ENCODE measurements around the gene AGXT. TPM values are rescaled to one million over a fixed set of nuclear protein-coding genes. Genes with fewer than 3 reads are reported as not detected.

Gene AGXT
- total RNA-seq, 1 experiment from 2014 or later, result 0.34 TPM

GRCh38 chr2:240917684-240918257 is 49.1 kb downstream of the AGXT start:
- no peaks in the 10 kb centered on the region for H3K27me3 ChIP-seq (ENCODE audit: insufficient read depth, low read length)
- DNase-seq (ENCODE audit: low read depth, low spot score), result no peak
- intact Hi-C loops (cut with micrococcal nuclease), result no loop called here

DNA sequence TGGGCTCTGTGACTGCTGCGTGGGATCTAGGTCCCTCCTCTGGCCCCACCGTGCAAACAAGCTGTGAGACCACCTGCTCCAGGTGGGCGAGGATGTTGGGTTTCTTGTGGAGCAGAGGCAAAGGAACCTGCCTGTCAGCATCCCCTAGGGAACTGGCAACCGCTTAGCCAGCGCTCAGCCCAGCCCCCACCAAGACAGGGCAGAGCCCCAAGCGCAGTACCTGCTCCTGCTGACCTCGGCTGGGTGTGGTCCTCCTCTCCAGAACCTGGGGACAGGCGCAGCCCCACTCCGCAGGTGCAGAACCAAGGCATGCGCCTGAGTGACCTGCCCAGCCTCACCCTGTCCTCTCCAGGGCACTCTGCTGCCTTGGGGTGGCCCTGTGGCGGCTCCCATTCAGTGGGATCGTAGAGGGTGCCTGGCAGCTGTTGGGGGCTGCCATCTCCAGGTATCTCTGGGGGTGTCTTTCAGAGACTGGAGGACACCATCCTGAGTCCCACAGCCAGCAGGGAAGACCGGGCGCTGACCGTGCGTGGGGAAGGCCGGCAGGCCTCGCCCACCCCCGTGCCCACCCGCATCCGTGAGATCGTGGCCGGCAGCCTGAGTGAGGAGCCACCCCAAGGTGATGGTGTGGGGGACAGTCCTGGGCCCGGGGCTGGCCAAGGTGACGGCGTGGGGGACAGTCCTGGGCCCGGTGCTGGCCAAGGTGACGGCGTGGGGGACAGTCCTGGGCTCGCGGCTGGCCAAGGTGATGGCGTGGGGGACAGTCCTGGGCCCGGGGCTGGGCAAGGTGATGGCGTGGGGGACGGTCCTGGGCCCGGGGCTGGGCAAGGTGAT is 49.9 kb downstream of the AGXT start:
- BruUV-seq (replicated peaks), result no TSS peak
- DNase-seq (ENCODE audit: low read depth, low spot score), result no peak
- H3K4me1 ChIP-seq (ENCODE audit: control insufficient read depth in 1 of 2, insufficient read depth in 2 of 2, low read length in 2 of 2), result peaks cover 5 to 23% of the 10 kb centered on the region in 2 experiments; a peak in 3 of 4 replicates

More at GRCh38 chr2:240917684-240918257, 49.1 kb downstream of the AGXT start:
- CTCF ChIA-PET, result no interaction called here
- BruUV-seq (replicated peaks), result no TSS peak
- TF ChIP-seq POLR2A (IDR thresholded peaks at IDR 0.05; ENCODE audit: borderline replicate concordance, extremely low read depth, insufficient read depth, insufficient read length) (no peak), SP1 (IDR thresholded peaks at IDR 0.05; ENCODE audit: low read depth) (no peak), ELF1 (IDR thresholded peaks at IDR 0.05; ENCODE audit: borderline replicate concordance, low read depth) (no peak), JUND (IDR thresholded peaks at IDR 0.05) (no peak), SRF (IDR thresholded peaks at IDR 0.05; ENCODE audit: low read depth) (no peak), SIN3A (IDR thresholded peaks at IDR 0.05; ENCODE audit: low read depth) (no peak), MAX (IDR thresholded peaks at IDR 0.05) (no peak), POLR2AphosphoS5 (IDR thresholded peaks at IDR 0.05; ENCODE audit: low read depth, low read length) (no peak), CBX3 (IDR thresholded peaks at IDR 0.05; ENCODE audit: low read depth) (no peak)
- TF ChIP-seq, protein P1, sequence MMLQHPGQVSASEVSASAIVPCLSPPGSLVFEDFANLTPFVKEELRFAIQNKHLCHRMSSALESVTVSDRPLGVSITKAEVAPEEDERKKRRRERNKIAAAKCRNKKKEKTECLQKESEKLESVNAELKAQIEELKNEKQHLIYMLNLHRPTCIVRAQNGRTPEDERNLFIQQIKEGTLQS (IDR thresholded peaks at IDR 0.05), result no peak
- H2AFZ ChIP-seq (ENCODE audit: low read depth, low read length, poor library complexity, severe bottlenecking), result no peak overlapping the region
- no peak overlapping the region for H3K9ac ChIP-seq (ENCODE audit: low read length)
- H3K36me3 ChIP-seq (ENCODE audit: control insufficient read depth in 1 of 2, insufficient read depth in 2 of 2, low read length in 2 of 2), result no peaks in the 10 kb centered on the region
- POLR2A ChIA-PET, result no interaction called here
- no peaks in the 10 kb centered on the region for H3K9me3 ChIP-seq (ENCODE audit: control insufficient read depth in 1 of 2, insufficient read depth in 1 of 2, low read depth in 1 of 2, low read length in 2 of 2)
- RAD21 ChIA-PET (ENCODE audit: low non-redundant PET in 1 of 2, low total read pairs in 2 of 2, uncharacterized antibody in 2 of 2, unreplicated experiment in 2 of 2), result no interaction called here
- no peak overlapping the region for H3K4me3 ChIP-seq (replicated peaks in 1 of 2; ENCODE audit: low read depth in 1 of 2, low read length in 2 of 2)
- ATAC-seq, result no peak
- H3K79me2 ChIP-seq (ENCODE audit: insufficient read depth, low read length), result no peaks in the 10 kb centered on the region
- H3K4me1 ChIP-seq (ENCODE audit: control insufficient read depth in 1 of 2, insufficient read depth in 2 of 2, low read length in 2 of 2), result peaks cover 5 to 28% of the 10 kb centered on the region in 2 experiments; a peak in 3 of 4 replicates
- no peaks in the 10 kb centered on the region for H3K9me2 ChIP-seq (ENCODE audit: insufficient read depth)
- no peaks in the 10 kb centered on the region for H4K20me1 ChIP-seq (ENCODE audit: insufficient read depth)
- H3K27ac ChIP-seq (ENCODE audit: low read depth, low read length), result no peak overlapping the region
- no peak overlapping the region for H3K4me2 ChIP-seq (ENCODE audit: low read length)

More for the DNA sequence above, 49.9 kb downstream of the AGXT start:
- H3K4me3 ChIP-seq (replicated peaks in 1 of 2; ENCODE audit: low read depth in 1 of 2, low read length in 2 of 2), result no peak overlapping the region
- RAD21 ChIA-PET (ENCODE audit: low non-redundant PET in 1 of 2, low total read pairs in 2 of 2, uncharacterized antibody in 2 of 2, unreplicated experiment in 2 of 2), result interaction anchor here in 1 of 2 experiments (0.6 kb wide), 1 partner anchor 160 kb away, joined by 3 read pairs; no protein-coding TSS in a partner anchor
- intact Hi-C loops (cut with micrococcal nuclease), result no loop called here
- POLR2A ChIA-PET, result no interaction called here
- H3K9me3 ChIP-seq (ENCODE audit: control insufficient read depth in 1 of 2, insufficient read depth in 1 of 2, low read depth in 1 of 2, low read length in 2 of 2), result no peaks in the 10 kb centered on the region
- H3K4me2 ChIP-seq (ENCODE audit: low read length), result no peak overlapping the region
- no peaks in the 10 kb centered on the region for H3K27me3 ChIP-seq (ENCODE audit: insufficient read depth, low read length)
- no peaks in the 10 kb centered on the region for H3K9me2 ChIP-seq (ENCODE audit: insufficient read depth)
- H3K79me2 ChIP-seq (ENCODE audit: insufficient read depth, low read length), result no peaks in the 10 kb centered on the region
- no peak overlapping the region for H3K27ac ChIP-seq (ENCODE audit: low read depth, low read length)
- no peaks in the 10 kb centered on the region for H4K20me1 ChIP-seq (ENCODE audit: insufficient read depth)
- no peak overlapping the region for H3K9ac ChIP-seq (ENCODE audit: low read length)
- CTCF ChIA-PET, result no interaction called here
- no peak overlapping the region for H2AFZ ChIP-seq (ENCODE audit: low read depth, low read length, poor library complexity, severe bottlenecking)
- no peak for ATAC-seq
- TF ChIP-seq EGR1 (IDR thresholded peaks at IDR 0.05; ENCODE audit: low read depth) (no peak), SP1 (IDR thresholded peaks at IDR 0.05; ENCODE audit: low read depth) (no peak), FOSL1 (IDR thresholded peaks at IDR 0.05; ENCODE audit: low read depth) (no peak), YY1 (IDR thresholded peaks at IDR 0.05; ENCODE audit: extremely low read depth, insufficient replicate concordance, low read depth, low read length) (no peak), MAX (IDR thresholded peaks at IDR 0.05) (no peak), SRF (IDR thresholded peaks at IDR 0.05; ENCODE audit: low read depth) (no peak), JUND (IDR thresholded peaks at IDR 0.05) (no peak), ZFX (IDR thresholded peaks at IDR 0.05) (no peak)
- H3K36me3 ChIP-seq (ENCODE audit: control insufficient read depth in 1 of 2, insufficient read depth in 2 of 2, low read length in 2 of 2), result no peaks in the 10 kb centered on the region
